Heart left ventricle (tissue), 16 donors: Measurements from ENCODE around the gene NTRK3. TPM values are rescaled to one million over a fixed set of nuclear protein-coding genes. Genes with fewer than 3 reads are reported as not detected.

Source experiments
- ATAC-seq, 4 donors: fragments of 200-7000 bp; cut with Tn5 transposase; one replicate each; pipeline ENCODE4 v1.9.1; 2020 to 2022; ENCODE audit warnings: moderate library complexity in 4 of 4, mild to moderate bottlenecking in 3 of 4, moderate number of reproducible peaks in 1 of 4
- DNase-seq, 5 donors: peaks; one replicate each; pipeline ENCODE4 v3.0.0-alpha.2; 2020
- H3K27ac ChIP-seq, 12 donors: fragments of 200-600 bp; sonication (generic) in 4 of 12; one replicate each; pipeline versions ENCODE4 v1.5.0 to v1.8.0; 2016 to 2022; ENCODE audit warnings: mild to moderate bottlenecking in 2 of 12
- H3K27me3 ChIP-seq, 9 donors: fragments of 200-600 bp; sonication (generic) in 2 of 9; one replicate each; pipeline versions ENCODE4 v1.5.1 to v1.8.0; 2016 to 2022; ENCODE audit warnings: mild to moderate bottlenecking in 3 of 9
- H3K36me3 ChIP-seq, 9 donors: fragments of 200-600 bp; sonication (generic) in 2 of 9; one replicate each; pipeline versions ENCODE4 v1.5.0 to v1.8.0; 2018 to 2022; ENCODE audit warnings: mild to moderate bottlenecking in 2 of 9
- H3K4me1 ChIP-seq, 12 donors: fragments of 200-600 bp; sonication (generic) in 4 of 12; one replicate each; pipeline versions ENCODE4 v1.5.0 to v1.8.0; 2016 to 2022; ENCODE audit warnings: mild to moderate bottlenecking in 3 of 12
- H3K4me3 ChIP-seq, 12 donors: fragments of 200-600 bp; sonication (generic) in 4 of 12; one replicate each; pipeline versions ENCODE4 v1.5.0 to v1.8.0; 2017 to 2022; ENCODE audit warnings: mild to moderate bottlenecking in 9 of 12, moderate library complexity in 4 of 12
- H3K9me3 ChIP-seq, 12 donors: fragments of 200-600 bp; sonication (generic) in 4 of 12; one replicate each; pipeline versions ENCODE4 v1.5.0 to v1.8.0; 2016 to 2022; ENCODE audit warnings: mild to moderate bottlenecking in 1 of 12
- CTCF ChIP-seq, 12 donors: fragments of 200-600 bp; sonication (generic) in 4 of 12; IDR thresholded peaks; one replicate each; pipeline versions ENCODE4 v1.5.0 to v1.8.0; 2018 to 2022; ENCODE audit warnings: antibody characterized with exemption in 12 of 12, mild to moderate bottlenecking in 5 of 12
- POLR2A ChIP-seq, 2 donors: fragments of 450-650 bp; IDR thresholded peaks; one replicate each; pipeline ENCODE4 v1.6.1; 2017; ENCODE audit warnings: antibody characterized with exemption in 2 of 2, mild to moderate bottlenecking in 2 of 2, moderate library complexity in 2 of 2
- WGBS, 4 donors: extraction: QIAGEN DNeasy Blood & Tissue Kit in 2 of 4; methylation state at CpG; one replicate each; pipeline versions ENCODE4 v1.1.5 to v1.1.7; 2013 to 2018; 5-methylcytosine and 5-hydroxymethylcytosine counted together
- intact Hi-C, 10 donors: fragments of 100-400 bp; cut with DNase I; formaldehyde crosslinking; loops; one replicate each; pipeline versions ENCODE4 v1.11.1 to v1.14.2; 2022
- polyA plus RNA-seq, 2 donors: library from polyadenylated mRNA; stranded (reverse); fragments of 200-250 nt; gene quantifications; one replicate each; pipeline ENCODE4 v1.2.3, GENCODE V29; 2013
- total RNA-seq, 9 donors: library from RNA; depleted of rRNA in 2 of 9; stranded (reverse); fragments of >200 nt in 2 of 9; fragmentation: NEBNext Ultra II Directional in 3 of 9; extraction: Animal tissue kit (Norgen Biotek cat#: 25700) in 3 of 9; gene quantifications; one replicate each; pipeline versions ENCODE4 v1.1.0 to v1.2.4, GENCODE V29; 2016 to 2023
- donor health status: ischemic (EF 13 %, LVEDD 7.1; RV severe dilation, severe dysfunction).
- donor health status: healthy with polysubstance abuse.
- donor health status: DM: no; HTN: yes; CAD: no.
- donor health status: DM: no; HTN: no; CAD: no.
- donor health status: ischemic (EF 25% LVEDD 6.9; RV normal size, moderate dysfunction).
- donor health status: ischemic (EF 25% LVEDD 5.7; RV mildly dilated, moderate dysfunction).
- donor health status: healthy.
- donor health status: DM: yes; HTN: yes; CAD: no.
- donor health status: ischemic (EF 35%, LVEDD 5.7; RV mildly dilated, moderate dysfunction).
- donor health status: nonischemic (EF 11% LVEDD 7.7; RV severe dilation, severe dysfunction).
- donor health status: DM: yes; HTN: yes; CAD: no.
- donor health status: PGD.
- donor health status: ischemic (EF 29% LVEDD 5.4; RV normal size, mild dysfunction).
- donor health status: nonischemic (EF 23%, LVEDD 6.1; RV moderate dilation, normal function).

NTRK3 gene
- total and polyA plus RNA-seq, 11 donors, result 0.53 to 6.8 (median 2.0) TPM

GRCh38 chr15:87973501-87974215, 282.9 kb downstream of the NTRK3 start:
- no peak for TF ChIP-seq POLR2A (IDR thresholded peaks at IDR 0.05)
- TF ChIP-seq CTCF (IDR thresholded peaks at IDR 0.05), result no peak
- ATAC-seq, result peak in 1 of 4 donors; percentile 21
- Histone ChIP-seq H3K4me1 (no peaks in the 10 kb centered on the region), H3K36me3 (no peaks in the 10 kb centered on the region), H3K4me3 (no peak overlapping the region), H3K9me3 (no peaks in the 10 kb centered on the region), H3K27me3 (no peaks in the 10 kb centered on the region), H3K27ac (no peak overlapping the region)
- no peak for DNase-seq
- intact Hi-C loops, result no loop called here
- WGBS, 4 donors, result 61 to 76% (median 68%) methylated on average over 13 of the region's 13 CpGs

GRCh38 chr15:87971076-87971475, 285.5 kb downstream of the NTRK3 start:
- TF ChIP-seq CTCF (IDR thresholded peaks at IDR 0.05) (no peak), POLR2A (IDR thresholded peaks at IDR 0.05) (no peak)
- no peak for ATAC-seq
- no peaks in the 10 kb centered on the region for H3K36me3 ChIP-seq
- H3K4me3 ChIP-seq, result no peak overlapping the region
- no peaks in the 10 kb centered on the region for H3K27me3 ChIP-seq
- H3K9me3 ChIP-seq, result no peaks in the 10 kb centered on the region
- H3K4me1 ChIP-seq, result no peaks in the 10 kb centered on the region
- no peak overlapping the region for H3K27ac ChIP-seq
- intact Hi-C loops, result no loop called here
- no peak for DNase-seq
- WGBS, 4 donors, result 78 to 94% (median 83%) methylated on average over 3 of the region's 3 CpGs

GRCh38 chr15:87967951-87968350, 288.6 kb downstream of the NTRK3 start:
- no peaks in the 10 kb centered on the region for H3K36me3 ChIP-seq
- 53 to 67% (median 63%) methylated on average over 2 of the region's 2 CpGs for WGBS, 4 donors
- TF ChIP-seq POLR2A (IDR thresholded peaks at IDR 0.05) (no peak), CTCF (IDR thresholded peaks at IDR 0.05) (no peak)
- no peak overlapping the region for H3K4me3 ChIP-seq
- H3K27me3 ChIP-seq, result no peaks in the 10 kb centered on the region
- H3K4me1 ChIP-seq, result no peaks in the 10 kb centered on the region
- H3K27ac ChIP-seq, result no peak overlapping the region
- intact Hi-C loops, result no loop called here
- DNase-seq (no peak), ATAC-seq (no peak)
- no peaks in the 10 kb centered on the region for H3K9me3 ChIP-seq

- Histone ChIP-seq H3K27me3 (no peaks in the 10 kb centered on the region), H3K9me3 (no peaks in the 10 kb centered on the region), H3K27ac (no peak overlapping the region), H3K4me1 (peaks cover 0 to 6% (median 0%) of the 10 kb centered on the region in 12 donors), H3K4me3 (no peak overlapping the region), H3K36me3 (no peaks in the 10 kb centered on the region)
- TF ChIP-seq CTCF (IDR thresholded peaks at IDR 0.05) (no peak), POLR2A (IDR thresholded peaks at IDR 0.05) (no peak)
- DNase-seq, result no peak
- no peak for ATAC-seq
- intact Hi-C loops, result no loop called here
- WGBS, 4 donors, result 67 to 75% (median 70%) methylated on average over 5 of the region's 5 CpGs
Observed at GRCh38 chr15:87965304-87965703, 291.2 kb downstream of the NTRK3 start.
